Trophoblast cell (in vitro differentiated cells and primary cell): ENCODE measurements around the gene KAT6B.
"Not testable (repeated sequence)": the region's sequence is repeated elsewhere in the genome, so short reads cannot be mapped to it uniquely, and the experiment has no call there.

Source experiments
- DNase-seq, 2 donors: peaks; one replicate each; pipeline ENCODE4 v3.0.0-alpha.2; 2016
- H2AFZ ChIP-seq: 2 replicates; pipeline ENCODE4 v1.6.1; 2013; ENCODE audit warnings: low read length, moderate library complexity, mild to moderate bottlenecking; ENCODE audit not compliant: insufficient read depth, poor library complexity
- H2AK5ac ChIP-seq: 2 replicates; pipeline ENCODE4 v1.6.1; 2013; ENCODE audit warnings: mild to moderate bottlenecking, low read length
- H2BK120ac ChIP-seq: 2 replicates; pipeline ENCODE4 v1.6.1; 2013; ENCODE audit warnings: low read length, mild to moderate bottlenecking, moderate library complexity; ENCODE audit not compliant: insufficient read depth, poor library complexity
- H2BK12ac ChIP-seq: 2 replicates; pipeline ENCODE4 v1.6.1; 2013; ENCODE audit warnings: mild to moderate bottlenecking, low read length, moderate library complexity
- H2BK5ac ChIP-seq: 2 replicates; pipeline ENCODE4 v1.6.1; 2013; ENCODE audit warnings: low read length, low read depth, moderate library complexity, mild to moderate bottlenecking; ENCODE audit not compliant: poor library complexity
- H3K14ac ChIP-seq: 2 replicates; pipeline ENCODE4 v1.6.1; 2013; ENCODE audit warnings: mild to moderate bottlenecking, low read length
- H3K18ac ChIP-seq: 2 replicates; pipeline ENCODE4 v1.6.1; 2013; ENCODE audit warnings: mild to moderate bottlenecking, low read length
- H3K23ac ChIP-seq: 2 replicates; pipeline ENCODE4 v1.6.1; 2013; ENCODE audit warnings: low read length
- H3K27ac ChIP-seq: 2 replicates; pipeline ENCODE4 v1.5.1; 2013; ENCODE audit warnings: low read depth, mild to moderate bottlenecking, inconsistent platforms, low read length, moderate library complexity
- H3K27me3 ChIP-seq: 2 replicates; pipeline ENCODE4 v1.6.1; 2013; ENCODE audit warnings: inconsistent platforms, mild to moderate bottlenecking, low read length, moderate library complexity; ENCODE audit not compliant: insufficient read depth
- H3K36me3 ChIP-seq, 2 experiments: 1 replicate in 1 of 2; 2 replicates in 1 of 2; pipeline ENCODE4 v1.6.1; 2013; ENCODE audit warnings: low read length in 2 of 2, mild to moderate bottlenecking in 2 of 2, moderate library complexity in 1 of 2; ENCODE audit not compliant: insufficient read depth in 2 of 2, control insufficient read depth in 1 of 2
- H3K4ac ChIP-seq: 2 replicates; pipeline ENCODE4 v1.6.1; 2013; ENCODE audit warnings: low read depth, mild to moderate bottlenecking, low read length, moderate library complexity
- H3K4me1 ChIP-seq, 2 experiments: 1 replicate in 1 of 2; 2 replicates in 1 of 2; pipeline ENCODE4 v1.6.1; 2013; ENCODE audit warnings: low read length in 2 of 2, mild to moderate bottlenecking in 2 of 2, moderate library complexity in 1 of 2; ENCODE audit not compliant: insufficient read depth in 2 of 2, control insufficient read depth in 1 of 2
- H3K4me2 ChIP-seq: 2 replicates; pipeline ENCODE4 v1.6.1; 2013; ENCODE audit warnings: inconsistent platforms, mild to moderate bottlenecking, low read length, moderate library complexity
- H3K4me3 ChIP-seq: 2 replicates; pipeline ENCODE4 v1.5.1; 2013; ENCODE audit warnings: mild to moderate bottlenecking, low read depth, low read length, inconsistent platforms
- H3K79me1 ChIP-seq: one replicate; pipeline ENCODE4 v1.6.1; 2013; ENCODE audit warnings: low read length
- H3K79me2 ChIP-seq: 2 replicates; pipeline ENCODE4 v1.6.1; 2013; ENCODE audit warnings: low read length, mild to moderate bottlenecking; ENCODE audit not compliant: control insufficient read depth, insufficient read depth, poor library complexity
- H3K9ac ChIP-seq: 2 replicates; pipeline ENCODE4 v1.6.1; 2013; ENCODE audit warnings: mild to moderate bottlenecking, low read length
- H3K9me3 ChIP-seq: 2 replicates; pipeline ENCODE4 v1.6.1; 2013; ENCODE audit warnings: low read depth, mild to moderate bottlenecking, control low read depth, inconsistent platforms, low read length; ENCODE audit not compliant: insufficient read depth
- H4K12ac ChIP-seq: 2 replicates; pipeline ENCODE4 v1.6.1; 2013; ENCODE audit warnings: low read depth, mild to moderate bottlenecking, low read length, moderate library complexity
- H4K8ac ChIP-seq: 2 replicates; pipeline ENCODE4 v1.6.1; 2013; ENCODE audit warnings: low read depth, mild to moderate bottlenecking, low read length, moderate library complexity
- H4K91ac ChIP-seq: one replicate; pipeline ENCODE4 v1.6.1; 2013; ENCODE audit warnings: low read depth, mild to moderate bottlenecking, low read length, moderate library complexity
- WGBS: extraction: QIAGEN DNeasy Blood & Tissue Kit; methylation state at CpG from one replicate; pipeline ENCODE4 v1.1.7; 2013; ENCODE audit warnings: missing lambda C conversion rate; ENCODE audit not compliant: insufficient read length, insufficient coverage; ENCODE audit errors: extremely low coverage; 5-methylcytosine and 5-hydroxymethylcytosine counted together

The KAT6B gene

GRCh38 chr10:74916283-74916682, 89.9 kb downstream of the KAT6B start:
- Histone ChIP-seq H2BK5ac (no peak overlapping the region), H3K4me3 (no peak overlapping the region), H3K14ac (no peak overlapping the region), H4K12ac (no peak overlapping the region), H2BK120ac (no peak overlapping the region), H3K9me3 (no peaks in the 10 kb centered on the region), H3K27me3 (no peaks in the 10 kb centered on the region), H3K36me3 (no peaks in the 10 kb centered on the region), H3K4me1 (no peaks in the 10 kb centered on the region), H3K9ac (no peak overlapping the region), H4K8ac (no peak overlapping the region), H2AFZ (no peak overlapping the region), H3K23ac (no peak overlapping the region), H3K27ac (no peak overlapping the region), H3K79me2 (no peaks in the 10 kb centered on the region), H3K79me1 (no peaks in the 10 kb centered on the region), H3K18ac (no peak overlapping the region), H2AK5ac (no peak overlapping the region), H4K91ac (no peak overlapping the region), H3K4ac (no peak overlapping the region), H2BK12ac (no peak overlapping the region), H3K4me2 (no peak overlapping the region)
- no peak for DNase-seq
- WGBS, result no CpG with 5 or more reads among the region's 1 CpG

- Histone ChIP-seq H3K79me1 (no peaks in the 10 kb centered on the region), H3K4me3 (no peak overlapping the region), H2BK120ac (no peak overlapping the region), H3K9ac (no peak overlapping the region), H3K4me1 (no peaks in the 10 kb centered on the region), H3K79me2 (no peaks in the 10 kb centered on the region), H3K27ac (no peak overlapping the region), H4K8ac (no peak overlapping the region), H3K4ac (no peak overlapping the region), H2AFZ (no peak overlapping the region), H2AK5ac (no peak overlapping the region), H3K36me3 (no peaks in the 10 kb centered on the region), H2BK12ac (no peak overlapping the region), H2BK5ac (no peak overlapping the region), H3K4me2 (no peak overlapping the region), H3K27me3 (no peaks in the 10 kb centered on the region), H3K18ac (no peak overlapping the region), H3K23ac (no peak overlapping the region), H3K9me3 (no peaks in the 10 kb centered on the region), H3K14ac (no peak overlapping the region), H4K12ac (no peak overlapping the region), H4K91ac (no peak overlapping the region)
- peak; percentile 21 to 72 for DNase-seq
Observed at GRCh38 chr10:74917481-74918077, 91.2 kb downstream of the KAT6B start.

- Histone ChIP-seq H2BK12ac (no peak overlapping the region), H3K9ac (no peak overlapping the region), H2AFZ (no peak overlapping the region), H3K4me1 (peaks cover 0 to 3% of the 10 kb centered on the region in 2 experiments), H3K79me2 (no peaks in the 10 kb centered on the region), H3K36me3 (no peaks in the 10 kb centered on the region), H4K91ac (no peak overlapping the region), H3K79me1 (no peaks in the 10 kb centered on the region), H2AK5ac (no peak overlapping the region), H3K27me3 (no peaks in the 10 kb centered on the region), H2BK120ac (no peak overlapping the region), H3K14ac (no peak overlapping the region), H3K18ac (no peak overlapping the region), H2BK5ac (no peak overlapping the region), H4K12ac (no peak overlapping the region), H3K4ac (no peak overlapping the region), H3K4me2 (no peak overlapping the region), H3K4me3 (no peak overlapping the region), H4K8ac (no peak overlapping the region), H3K9me3 (no peaks in the 10 kb centered on the region), H3K27ac (no peak overlapping the region), H3K23ac (no peak overlapping the region)
- no peak for DNase-seq
Observed at GRCh38 chr10:74919671-74920070, 93.3 kb downstream of the KAT6B start.

GRCh38 chr10:74921070-74921469, 94.7 kb downstream of the KAT6B start:
- H3K4me1 ChIP-seq, H3K79me1 ChIP-seq, H3K79me2 ChIP-seq, H2AK5ac ChIP-seq, H3K4me2 ChIP-seq, H2AFZ ChIP-seq, H3K4ac ChIP-seq, H3K9ac ChIP-seq, H4K91ac ChIP-seq, H3K18ac ChIP-seq, H3K27me3 ChIP-seq, H3K36me3 ChIP-seq, H3K27ac ChIP-seq, H3K9me3 ChIP-seq, H2BK120ac ChIP-seq, H3K14ac ChIP-seq, H4K12ac ChIP-seq, H2BK5ac ChIP-seq, H3K4me3 ChIP-seq, H3K23ac ChIP-seq, H2BK12ac ChIP-seq, DNase-seq, H4K8ac ChIP-seq: not testable (repeated sequence)
- no CpG with 5 or more reads among the region's 5 CpGs for WGBS
